K562 (cell line): ENCODE results near the gene PTPRE. TPM values are rescaled to one million over a fixed set of nuclear protein-coding genes. Genes with fewer than 3 reads are reported as not detected.

Source experiments
- ATAC-seq: fragments of 200-7000 bp; cut with Tn5 transposase; 3 replicates; pipeline ENCODE4 v1.9.1; 2020; ENCODE audit warnings: moderate library complexity
- BruUV-seq: library from RNA; stranded (reverse); fragments of 400-500 nt; replicated peaks from 2 replicates; lab custom pipeline; 2021; lab: Mats Ljungman, UMichigan
- CTCF ChIA-PET: fragments of 300-600 bp; formaldehyde crosslinking; extraction: SDS; loops from one replicate; lab custom pipeline; 2021; ENCODE audit warnings: low intra/inter-chr PET ratio; lab: Yijun Ruan, JAX
- POLR2A ChIA-PET: fragments of 300-600, 350-650 bp; sonication (Branson Sonifier 250); formaldehyde crosslinking; extraction: SDS; loops from one replicate; lab custom pipeline; 2021; ENCODE audit warnings: antibody characterized with exemption, inconsistent platforms; lab: Yijun Ruan, JAX
- DNase-seq, 4 experiments: peaks; one replicate each; pipeline versions ENCODE4 v3.0.0 to v3.0.0-alpha.2; 2011 to 2018; ENCODE audit warnings: low spot score in 3 of 4, mixed read lengths in 3 of 4; ENCODE audit errors: extremely low read depth in 1 of 4
- FAIRE-seq: peaks from 2 replicates; lab custom pipeline; 2011; peaks lifted over from hg19 to GRCh38; lab: Jason Lieb, UNC
- H2AFZ ChIP-seq: 2 replicates; pipeline ENCODE4 v1.6.0; 2011; ENCODE audit warnings: low read depth, low read length, control low read depth, inconsistent platforms
- H3K27ac ChIP-seq: fragments of 200-600 bp; 3 replicates; pipeline ENCODE4 v1.8.0; 2011; ENCODE audit warnings: low read depth, mild to moderate bottlenecking, control low read depth, inconsistent platforms, low read length, moderate library complexity, mixed read lengths; ENCODE audit errors: extremely low read depth
- H3K27me3 ChIP-seq, 2 experiments: fragments of 300-600 bp in 1 of 2; 2 replicates in 1 of 2; 3 replicates in 1 of 2; pipeline versions ENCODE4 v1.6.0 to v1.8.0; 2011; ENCODE audit warnings: inconsistent platforms in 2 of 2, low read length in 2 of 2, mild to moderate bottlenecking in 1 of 2, mixed read lengths in 1 of 2, moderate library complexity in 1 of 2; ENCODE audit not compliant: control insufficient read depth in 2 of 2, insufficient read depth in 2 of 2
- H3K36me3 ChIP-seq: fragments of 300-600 bp; 3 replicates; pipeline ENCODE4 v1.8.0; 2011; ENCODE audit warnings: mild to moderate bottlenecking, low read length, inconsistent platforms; ENCODE audit not compliant: control insufficient read depth, insufficient read depth
- H3K4me1 ChIP-seq, 2 experiments: fragments of 200-600 bp in 1 of 2; replicated peaks in 1 of 2; 2 replicates in 1 of 2; 3 replicates in 1 of 2; pipeline versions ENCODE4 v1.5.1 to v1.8.0; 2011; ENCODE audit warnings: inconsistent platforms in 2 of 2, low read length in 2 of 2, mild to moderate bottlenecking in 1 of 2, mixed read lengths in 1 of 2, moderate library complexity in 1 of 2; ENCODE audit not compliant: control insufficient read depth in 2 of 2, insufficient read depth in 2 of 2
- H3K4me2 ChIP-seq: 2 replicates; pipeline ENCODE4 v1.6.1; 2011; ENCODE audit warnings: low read length, control low read depth, inconsistent platforms, mixed read lengths; ENCODE audit not compliant: insufficient read depth
- H3K4me3 ChIP-seq: fragments of 200-600 bp; sonication (generic), shearing (Covaris generic); 2 replicates; pipeline ENCODE4 v1.5.1; 2016; ENCODE audit warnings: control low read depth, inconsistent platforms
- H3K79me2 ChIP-seq: fragments of 200-600 bp; 3 replicates; pipeline ENCODE4 v1.8.0; 2011; ENCODE audit warnings: low read length, inconsistent platforms; ENCODE audit not compliant: control insufficient read depth, insufficient read depth
- H3K9ac ChIP-seq, 2 experiments: 2 replicates each; pipeline versions ENCODE4 v1.6.0 to v1.6.1; 2011; ENCODE audit warnings: low read depth in 2 of 2, low read length in 2 of 2, control low read depth in 1 of 2, inconsistent platforms in 1 of 2, mild to moderate bottlenecking in 1 of 2, mixed read lengths in 1 of 2; ENCODE audit not compliant: insufficient read depth in 1 of 2
- H3K9me1 ChIP-seq: one replicate; pipeline ENCODE4 v1.6.0; 2011; ENCODE audit warnings: inconsistent platforms, mild to moderate bottlenecking, low read length, moderate library complexity; ENCODE audit not compliant: control insufficient read depth, insufficient read depth
- H3K9me3 ChIP-seq: replicated peaks from 2 replicates; pipeline ENCODE4 v1.5.1; 2011; ENCODE audit warnings: low read depth, low read length, inconsistent platforms; ENCODE audit not compliant: control insufficient read depth, insufficient read depth
- H4K20me1 ChIP-seq: replicated peaks from 2 replicates; pipeline ENCODE4 v1.6.1; 2011; ENCODE audit warnings: low read length, inconsistent platforms, mixed read lengths; ENCODE audit not compliant: control insufficient read depth, insufficient read depth
- ADNP ChIP-seq: fragments of 200-800 bp; sonication (Bioruptor generic); IDR thresholded peaks from 2 replicates; pipeline ENCODE4 v1.6.1; 2016; ENCODE audit warnings: missing genetic modification characterization, missing compliant biosample characterization
- CBX1 ChIP-seq: sonication (generic); IDR thresholded peaks from 2 replicates; pipeline ENCODE4 v1.6.1; 2016; ENCODE audit warnings: antibody characterized with exemption, low read depth, mild to moderate bottlenecking
- FOXJ2 ChIP-seq: fragments of 200-800 bp; sonication (Bioruptor generic); IDR thresholded peaks from 2 replicates; pipeline ENCODE4 v1.6.1; 2016; ENCODE audit warnings: missing genetic modification characterization, missing compliant biosample characterization
- GATAD2A ChIP-seq: fragments of 450-650 bp; IDR thresholded peaks from 2 replicates; pipeline ENCODE4 v1.6.1; 2017
- HDGF ChIP-seq: fragments of 450-650 bp; IDR thresholded peaks from 2 replicates; pipeline ENCODE4 v1.6.1; 2016
- MCM3 ChIP-seq: fragments of 450-650 bp; IDR thresholded peaks from 2 replicates; pipeline ENCODE4 v1.6.1; 2016
- MEF2A ChIP-seq: IDR thresholded peaks from 2 replicates; pipeline ENCODE4 v1.6.1; 2011; ENCODE audit warnings: low read depth, mild to moderate bottlenecking, low read length, moderate library complexity; ENCODE audit not compliant: control insufficient read depth
- NFE2 ChIP-seq: IDR thresholded peaks from 2 replicates; pipeline ENCODE4 v1.6.1; 2014; ENCODE audit warnings: antibody characterized with exemption, low read depth
- PRMT5 ChIP-seq: sonication (generic); formaldehyde crosslinking; IDR thresholded peaks from 2 replicates; pipeline ENCODE4 v1.5.0; 2020; ENCODE audit warnings: missing genetic modification reagents
- RUNX1 ChIP-seq: sonication (generic); IDR thresholded peaks from 2 replicates; pipeline ENCODE4 v1.6.1; 2016; ENCODE audit warnings: antibody characterized with exemption, low read depth
- TEAD1 ChIP-seq, 2 experiments: fragments of 450-650 bp in 1 of 2; sonication (generic) in 1 of 2; formaldehyde crosslinking; IDR thresholded peaks; 2 replicates each; pipeline versions ENCODE4 v1.4.0 to v1.8.0; 2020 to 2022; ENCODE audit warnings: mild to moderate bottlenecking in 2 of 2, missing genetic modification reagents in 1 of 2
- THRA ChIP-seq: fragments of 450-650 bp; IDR thresholded peaks from 2 replicates; pipeline ENCODE4 v1.6.1; 2017; ENCODE audit warnings: mild to moderate bottlenecking, moderate library complexity
- ZBED1 ChIP-seq: IDR thresholded peaks from 2 replicates; pipeline ENCODE4 v1.6.1; 2014
- ZFP30 ChIP-seq: fragments of 250-450 bp; sonication (Bioruptor Pico); IDR thresholded peaks from 2 replicates; pipeline ENCODE4 v1.8.0; 2022; ENCODE audit warnings: moderate library complexity, mild to moderate bottlenecking, inconsistent platforms, borderline replicate concordance
- ZMIZ1 ChIP-seq, 2 experiments: fragments of 150-350 bp in 1 of 2; IDR thresholded peaks; 2 replicates each; pipeline ENCODE4 v1.6.1; 2012 to 2016; ENCODE audit warnings: low read depth in 2 of 2, low read length in 2 of 2, mild to moderate bottlenecking in 1 of 2, moderate library complexity in 1 of 2
- ZNF146 ChIP-seq: IDR thresholded peaks from one replicate; pipeline ENCODE4 v1.6.1; 2018; ENCODE audit warnings: missing compliant biosample characterization; ENCODE audit not compliant: unreplicated experiment
- WGBS: fragments of 100-300 bp; shearing (Covaris generic); methylation state at CpG from one replicate; pipeline ENCODE4 v1.1.6; 2016; ENCODE audit warnings: low coverage, mixed read lengths; ENCODE audit not compliant: insufficient coverage; ENCODE audit errors: missing lambda C conversion rate; 5-methylcytosine and 5-hydroxymethylcytosine counted together
- in situ Hi-C: fragments of 300-500 bp; cut with MboI; formaldehyde crosslinking; loops from 4 replicates; pipeline ENCODE4 v1.15.0; 2018; ENCODE audit warnings: inconsistent platforms, mixed read lengths
- intact Hi-C: fragments of 100-400 bp; cut with micrococcal nuclease; formaldehyde crosslinking; loops from 2 replicates; pipeline ENCODE4 v1.14.2; 2022
- polyA plus RNA-seq, 8 experiments: library from polyadenylated mRNA; depleted of rRNA in 4 of 8; stranded (reverse) in 5 of 8; unstranded in 3 of 8; fragments of >200 nt; fragmentation: Nextera tagmentation in 2 of 8; fragmentation: Illumina TruSeq in 1 of 8; extraction: Ambion mirVana in 2 of 8; extraction: Trizol in 1 of 8; gene quantifications; 2 replicates each; pipeline versions ENCODE4 v1.2.1 to v1.2.3, GENCODE V29; 2011 to 2014; ENCODE audit warnings: inconsistent platforms in 1 of 8, missing spikeins in 1 of 8
- total RNA-seq, 7 experiments: library from RNA; depleted of rRNA in 6 of 7; stranded (reverse); fragments of >200 nt in 6 of 7; fragmentation: Illumina TruSeq in 2 of 7; extraction: Trizol in 2 of 7; gene quantifications; 2 replicates each; pipeline versions ENCODE4 v1.2.1 to v1.2.3, GENCODE V29; 2011 to 2021; ENCODE audit warnings: low replicate concordance in 1 of 7

PTPRE gene
- total and polyA plus RNA-seq, 9 of the 15 experiments (the other 6 are each of a cell fraction or from before 2014, with no cell fraction given), result 0.01 to 0.13 (median 0.04) TPM; not detected in 4

DNA sequence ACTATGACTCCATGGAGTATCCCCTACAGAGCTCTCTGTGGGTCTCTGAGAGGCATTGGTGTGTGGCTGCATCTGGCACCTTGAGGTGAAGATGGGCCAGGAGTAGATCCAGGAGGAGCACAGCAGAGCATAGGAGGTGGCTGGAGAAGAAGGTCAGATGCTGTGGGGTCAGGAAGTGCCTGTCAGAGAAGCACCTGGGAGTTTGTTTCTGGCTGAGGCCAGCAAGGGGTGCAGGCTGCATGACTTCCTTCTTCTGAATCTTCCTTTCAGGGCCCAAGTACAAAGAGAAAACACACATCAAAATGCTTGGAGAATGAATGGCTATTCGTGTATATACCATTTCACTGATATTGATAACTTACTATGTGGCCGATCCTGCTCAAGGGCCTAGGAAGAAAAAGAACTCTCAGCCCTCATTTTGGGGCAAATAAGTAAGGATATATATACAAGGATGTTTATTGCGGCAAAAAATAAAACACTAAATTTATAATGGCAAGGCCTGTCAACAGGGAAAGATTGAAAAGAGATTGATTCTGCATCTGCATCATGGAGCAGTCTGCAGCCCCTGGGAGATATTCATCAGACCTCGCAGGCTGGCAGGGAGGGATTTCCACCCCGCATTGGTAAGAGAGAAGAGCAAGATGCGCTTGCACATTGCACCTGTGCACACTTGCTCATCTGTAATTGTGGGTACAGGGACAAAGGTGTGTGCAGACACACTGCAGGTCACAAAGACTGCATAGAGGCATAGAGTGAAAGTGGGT lies 39.2 kb downstream of the PTPRE start:
- BruUV-seq, result no TSS peak
- Histone ChIP-seq H3K9me1 (no peaks in the 10 kb centered on the region), H3K9me3 (no peaks in the 10 kb centered on the region), H3K27ac (no peak overlapping the region), H3K4me2 (no peak overlapping the region)
- TF ChIP-seq PRMT5 (CRISPR knock-in tag), result no peak
- TF ChIP-seq ZMIZ1 (IDR thresholded peaks at IDR 0.05; ENCODE audit: low read depth in 2 of 2, low read length in 2 of 2), result no peak
- no peak for TF ChIP-seq ZBED1
- no peak for TF ChIP-seq ADNP (tag)
- no peak for TF ChIP-seq TEAD1 (CRISPR knock-in tag; IDR thresholded peaks at IDR 0.05)
- no peak for TF ChIP-seq CBX1
- TF ChIP-seq MEF2A, result no peak
- TF ChIP-seq HDGF, result no peak
- no peak for TF ChIP-seq ZNF146 (CRISPR knock-in tag)
- no peak for TF ChIP-seq THRA
- TF ChIP-seq GATAD2A, result no peak
- TF ChIP-seq MCM3, result no peak
- no peak for TF ChIP-seq NFE2
- no peak for TF ChIP-seq RUNX1
- TF ChIP-seq FOXJ2 (tag), result no peak
- no peak for TF ChIP-seq ZFP30
- TF ChIP-seq, all 486 proteins: peak for 0
- H4K20me1 ChIP-seq, result no peaks in the 10 kb centered on the region
- no peaks in the 10 kb centered on the region for H3K27me3 ChIP-seq
- no peaks in the 10 kb centered on the region for H3K36me3 ChIP-seq
- H2AFZ ChIP-seq, result no peak overlapping the region
- ChIA-PET POLR2A (no interaction called here), CTCF (no interaction called here)
- H3K79me2 ChIP-seq, result no peaks in the 10 kb centered on the region
- in situ Hi-C loops, result no loop called here
- no peak for FAIRE-seq
- intact Hi-C loops, result no loop called here
- no peak for ATAC-seq
- no peak overlapping the region for H3K4me3 ChIP-seq
- no peaks in the 10 kb centered on the region for H3K4me1 ChIP-seq
- H3K9ac ChIP-seq, result no peak overlapping the region
- WGBS, result 0% methylated on average over 2 of the region's 6 CpGs
- no peak for DNase-seq
